H9 (cell line): ENCODE measurements around the gene ZNF600. TPM values are rescaled to one million over a fixed set of nuclear protein-coding genes. Genes with fewer than 3 reads are reported as not detected.
"Not testable (repeated sequence)": the region's sequence is repeated elsewhere in the genome, so short reads cannot be mapped to it uniquely, and the experiment has no call there.

Source experiments
- DNase-seq: peaks from one replicate; pipeline ENCODE4 v3.0.0-alpha.2; 2017
- H2AFZ ChIP-seq: one replicate; pipeline ENCODE4 v1.6.1; 2013; ENCODE audit warnings: mild to moderate bottlenecking, low read length, control low read depth, moderate library complexity
- H2AK5ac ChIP-seq: 2 replicates; pipeline ENCODE4 v1.6.1; 2013; ENCODE audit warnings: low read length, control low read depth, mixed read lengths; ENCODE audit not compliant: insufficient read length
- H2BK120ac ChIP-seq: one replicate; pipeline ENCODE4 v1.6.1; 2013; ENCODE audit warnings: low read depth, mild to moderate bottlenecking, low read length, control low read depth, inconsistent platforms; ENCODE audit not compliant: poor library complexity, severe bottlenecking
- H2BK12ac ChIP-seq: 2 replicates; pipeline ENCODE4 v1.6.1; 2013; ENCODE audit warnings: low read length, control low read depth, mixed read lengths, low read depth; ENCODE audit not compliant: insufficient read length
- H2BK15ac ChIP-seq: 2 replicates; pipeline ENCODE4 v1.6.1; 2013; ENCODE audit warnings: low read depth, low read length, control low read depth
- H2BK20ac ChIP-seq: one replicate; pipeline ENCODE4 v1.6.1; 2013; ENCODE audit warnings: low read depth, mild to moderate bottlenecking, low read length, control low read depth, inconsistent platforms; ENCODE audit not compliant: poor library complexity, severe bottlenecking
- H2BK5ac ChIP-seq: 2 replicates; pipeline ENCODE4 v1.6.1; 2013; ENCODE audit warnings: low read length, control low read depth, mixed read lengths; ENCODE audit not compliant: insufficient read length
- H3K14ac ChIP-seq: 2 replicates; pipeline ENCODE4 v1.6.1; 2013; ENCODE audit warnings: low read length, control low read depth; ENCODE audit not compliant: insufficient read depth
- H3K18ac ChIP-seq: 2 replicates; pipeline ENCODE4 v1.6.1; 2013; ENCODE audit warnings: low read depth, mild to moderate bottlenecking, mixed read lengths, low read length, control low read depth; ENCODE audit not compliant: insufficient read length
- H3K23ac ChIP-seq: 2 replicates; pipeline ENCODE4 v1.6.1; 2013; ENCODE audit warnings: low read length, control low read depth, mixed read lengths, low read depth; ENCODE audit not compliant: insufficient read length
- H3K23me2 ChIP-seq: 2 replicates; pipeline ENCODE4 v1.6.1; 2013; ENCODE audit warnings: low read depth, mild to moderate bottlenecking, mixed read lengths, low read length, control low read depth; ENCODE audit not compliant: insufficient read length, poor library complexity, severe bottlenecking
- H3K27ac ChIP-seq: 2 replicates; pipeline ENCODE4 v1.5.1; 2013; ENCODE audit warnings: low read length, control low read depth, mixed read lengths, low read depth; ENCODE audit not compliant: insufficient read length
- H3K27me3 ChIP-seq: 2 replicates; pipeline ENCODE4 v1.6.1; 2013; ENCODE audit warnings: low read length, control low read depth, inconsistent platforms; ENCODE audit not compliant: insufficient read depth
- H3K4ac ChIP-seq: 2 replicates; pipeline ENCODE4 v1.6.1; 2013; ENCODE audit warnings: low read depth, mild to moderate bottlenecking, control low read depth, inconsistent platforms, low read length, moderate library complexity
- H3K4me1 ChIP-seq: 2 replicates; pipeline ENCODE4 v1.6.1; 2013; ENCODE audit warnings: low read length, control low read depth, inconsistent platforms; ENCODE audit not compliant: insufficient read depth
- H3K4me2 ChIP-seq: 2 replicates; pipeline ENCODE4 v1.6.1; 2013; ENCODE audit warnings: low read length, control low read depth, mixed read lengths; ENCODE audit not compliant: insufficient read length, insufficient read depth
- H3K56ac ChIP-seq: 2 replicates; pipeline ENCODE4 v1.6.1; 2013; ENCODE audit warnings: low read depth, mild to moderate bottlenecking, mixed read lengths, low read length, control low read depth; ENCODE audit not compliant: insufficient read length
- H3K79me1 ChIP-seq: 2 replicates; pipeline ENCODE4 v1.6.1; 2013; ENCODE audit warnings: low read depth, mild to moderate bottlenecking, moderate library complexity, low read length, control low read depth, inconsistent platforms; ENCODE audit not compliant: insufficient read depth, poor library complexity, severe bottlenecking
- H3K79me2 ChIP-seq: 2 replicates; pipeline ENCODE4 v1.6.1; 2013; ENCODE audit warnings: low read length, control low read depth, inconsistent platforms; ENCODE audit not compliant: insufficient read depth
- H3K9ac ChIP-seq: 2 replicates; pipeline ENCODE4 v1.6.1; 2013; ENCODE audit warnings: low read length, control low read depth, mixed read lengths; ENCODE audit not compliant: insufficient read length; ENCODE audit errors: extremely low read depth
- H3K9me3 ChIP-seq: one replicate; pipeline ENCODE4 v1.6.1; 2013; ENCODE audit warnings: low read depth, low read length, inconsistent platforms; ENCODE audit not compliant: control insufficient read depth
- H3T11ph ChIP-seq: one replicate; pipeline ENCODE4 v1.6.1; 2013; ENCODE audit warnings: mild to moderate bottlenecking, low read length, control low read depth, inconsistent platforms
- H4K20me1 ChIP-seq: one replicate; pipeline ENCODE4 v1.6.1; 2013; ENCODE audit not compliant: control insufficient read depth, insufficient read length, insufficient read depth
- H4K5ac ChIP-seq: 2 replicates; pipeline ENCODE4 v1.6.1; 2013; ENCODE audit warnings: low read depth, mild to moderate bottlenecking, mixed read lengths, low read length, control low read depth; ENCODE audit not compliant: insufficient read length
- H4K8ac ChIP-seq: replicated peaks from 2 replicates; pipeline ENCODE4 v1.6.1; 2013; ENCODE audit warnings: low read length, control low read depth, mixed read lengths, low read depth; ENCODE audit not compliant: insufficient read length
- H4K91ac ChIP-seq: 2 replicates; pipeline ENCODE4 v1.6.1; 2013; ENCODE audit warnings: low read depth, mild to moderate bottlenecking, moderate library complexity, mixed read lengths, low read length, control low read depth; ENCODE audit not compliant: insufficient read length
- H3K27ac Mint-ChIP-seq, 3 experiments: 2 replicates in 2 of 3; 3 replicates in 1 of 3; pipeline ENCODE4 v1.8.0; 2020 to 2021; ENCODE audit warnings: mixed read lengths in 3 of 3, mild to moderate bottlenecking in 1 of 3, moderate library complexity in 1 of 3
- H3K27me3 Mint-ChIP-seq: 2 replicates; pipeline ENCODE4 v1.8.0; 2021; ENCODE audit warnings: low read depth, mild to moderate bottlenecking, moderate library complexity, mixed read lengths
- H3K36me3 Mint-ChIP-seq, 3 experiments: 2 replicates in 2 of 3; 3 replicates in 1 of 3; pipeline ENCODE4 v1.8.0; 2020 to 2021; ENCODE audit warnings: low read depth in 3 of 3, mixed read lengths in 3 of 3; ENCODE audit not compliant: insufficient read depth in 1 of 3
- H3K4me1 Mint-ChIP-seq, 2 experiments: 2 replicates each; pipeline ENCODE4 v1.8.0; 2020; ENCODE audit warnings: mixed read lengths in 2 of 2
- H3K4me3 Mint-ChIP-seq, 2 experiments: 2 replicates in 1 of 2; 3 replicates in 1 of 2; pipeline ENCODE4 v1.8.0; 2020 to 2021; ENCODE audit warnings: mild to moderate bottlenecking in 2 of 2, mixed read lengths in 2 of 2, moderate library complexity in 1 of 2
- H3K9me3 Mint-ChIP-seq, 2 experiments: 2 replicates in 1 of 2; 3 replicates in 1 of 2; pipeline ENCODE4 v1.8.0; 2020; ENCODE audit warnings: mild to moderate bottlenecking in 2 of 2, mixed read lengths in 2 of 2, moderate library complexity in 1 of 2
- CTCF ChIP-seq: fragments of 200-600 bp; sonication (generic); conservative IDR thresholded peaks from 3 replicates; pipeline ENCODE4 v1.8.0; 2021; ENCODE audit warnings: antibody characterized with exemption, mild to moderate bottlenecking
- WGBS: extraction: QIAGEN DNeasy Blood & Tissue Kit; methylation state at CpG from one replicate; pipeline ENCODE4 v1.1.7; 2013; ENCODE audit warnings: missing lambda C conversion rate, low lambda C conversion rate, mixed read lengths; ENCODE audit not compliant: insufficient read length; ENCODE audit errors: extremely low coverage; 5-methylcytosine and 5-hydroxymethylcytosine counted together
- long read RNA-seq: library from polyadenylated mRNA; unstranded; transcript quantifications from one replicate; pipeline ENCODE4 v2.0.0, GENCODE V29; 2020
- total RNA-seq: library from RNA; stranded (reverse); gene quantifications from 2 replicates; pipeline ENCODE4 v1.2.1, GENCODE V29; 2021

ZNF600 gene
- total RNA-seq = 8.0 and 9.3 TPM in 2 replicates
- long read RNA-seq, transcript ZNF600-208 (4 exons, 3,645 nt) = major isoform, 27 of 50 reads
- long read RNA-seq, transcript ZNF600-201 (3 exons, 3,829 nt) = minor isoform, 5 of 50 reads
- long read RNA-seq, partial matches to known transcripts = 6 of 50 reads
- long read RNA-seq, other reads (novel, unspliced or antisense) = 12 of 50 reads

GRCh38 chr19:52786464-52787354 is at the start of gene ZNF600:
TSS of gene ZNF600 (minus strand) at chr19:52786791. CDS start at chr19:52778888, 7,903 bp downstream.
- not testable (repeated sequence) for H3T11ph ChIP-seq, H3K27ac ChIP-seq, H3K27me3 ChIP-seq, H2BK20ac ChIP-seq, H3K56ac ChIP-seq, H2BK12ac ChIP-seq, H4K8ac ChIP-seq, H2AK5ac ChIP-seq, H3K23ac ChIP-seq, H3K4ac ChIP-seq, H2BK15ac ChIP-seq, H4K20me1 ChIP-seq, H4K5ac ChIP-seq, H3K9me3 ChIP-seq, H3K4me1 ChIP-seq, H2BK120ac ChIP-seq, H3K36me3 Mint-ChIP-seq, H3K79me2 ChIP-seq, H3K9me3 Mint-ChIP-seq, H2BK5ac ChIP-seq, H4K91ac ChIP-seq, H3K79me1 ChIP-seq
- no CpG with 5 or more reads among the region's 47 CpGs for WGBS
- Histone ChIP-seq H3K14ac (peak within 1 kb of the TSS; percentile 71; the same call in 1 of the 2 replicates), H3K23me2 (peaks cover 13% of the 10 kb centered on the region), H3K18ac (peak within 1 kb of the TSS; percentile 75), H3K9ac (peak within 1 kb of the TSS; percentile 20), H2AFZ (peak within 1 kb of the TSS; percentile 40), H3K4me2 (peak within 1 kb of the TSS; percentile 84)
- H3K4me3 Mint-ChIP-seq = peak within 1 kb of the TSS; percentile 87 to 92
- H3K27ac Mint-ChIP-seq = peak within 1 kb of the TSS in 1 of 3 experiments; percentile 34; a peak in 1 of 7 replicates
- peaks cover 47% of the 10 kb centered on the region for H3K27me3 Mint-ChIP-seq
- H3K4me1 Mint-ChIP-seq = peaks cover 12 to 15% of the 10 kb centered on the region in 2 experiments
- peak; percentile 90 for DNase-seq
- TF ChIP-seq CTCF = peak; percentile 34; the same call in 2 of the 3 replicates

- not testable (repeated sequence) for H3K27ac ChIP-seq, DNase-seq, H3K27ac Mint-ChIP-seq, H3K4me2 ChIP-seq, H2BK15ac ChIP-seq, H3K4me1 ChIP-seq, H3K27me3 Mint-ChIP-seq, H2AK5ac ChIP-seq, H2BK20ac ChIP-seq, H3K4me3 Mint-ChIP-seq, H3K14ac ChIP-seq, H4K91ac ChIP-seq, H3K4ac ChIP-seq, H3K9ac ChIP-seq, H3K23me2 ChIP-seq, H2BK120ac ChIP-seq, H3K56ac ChIP-seq, H3K79me1 ChIP-seq, H3K9me3 ChIP-seq, H2AFZ ChIP-seq, H3K23ac ChIP-seq, H3T11ph ChIP-seq, H4K8ac ChIP-seq, H2BK12ac ChIP-seq, H3K27me3 ChIP-seq, H4K5ac ChIP-seq, H3K18ac ChIP-seq, H4K20me1 ChIP-seq, H2BK5ac ChIP-seq, H3K79me2 ChIP-seq
- peaks cover 16% of the 10 kb centered on the region in 2 experiments for H3K4me1 Mint-ChIP-seq
- peaks cover 12 to 15% (median 14%) of the 10 kb centered on the region in 3 experiments for H3K36me3 Mint-ChIP-seq
- WGBS = no CpG with 5 or more reads among the region's 1 CpG
- H3K9me3 Mint-ChIP-seq = peaks cover 8 to 10% of the 10 kb centered on the region in 2 experiments; a peak in 4 of 5 replicates
Observed at GRCh38 chr19:52834289-52834688, 47.7 kb upstream of the ZNF600 start.
